GM19468 (cell line): ENCODE data around the gene NRXN3.

Source experiments
- ATAC-seq: cut with Tn5 transposase; IDR thresholded peaks from one replicate; pipeline ENCODE4 v1.9.1; 2021; ENCODE audit warnings: mild to moderate bottlenecking, moderate library complexity, moderate number of reproducible peaks; ENCODE audit not compliant: unreplicated experiment; ENCODE audit errors: extremely low read depth

Gene NRXN3

GRCh38 chr14:78758333-78758732 is 588.2 kb downstream of the NRXN3 start:
- no peak for ATAC-seq

GRCh38 chr14:78762331-78762730 is 592.2 kb downstream of the NRXN3 start:
- no peak for ATAC-seq

DNA sequence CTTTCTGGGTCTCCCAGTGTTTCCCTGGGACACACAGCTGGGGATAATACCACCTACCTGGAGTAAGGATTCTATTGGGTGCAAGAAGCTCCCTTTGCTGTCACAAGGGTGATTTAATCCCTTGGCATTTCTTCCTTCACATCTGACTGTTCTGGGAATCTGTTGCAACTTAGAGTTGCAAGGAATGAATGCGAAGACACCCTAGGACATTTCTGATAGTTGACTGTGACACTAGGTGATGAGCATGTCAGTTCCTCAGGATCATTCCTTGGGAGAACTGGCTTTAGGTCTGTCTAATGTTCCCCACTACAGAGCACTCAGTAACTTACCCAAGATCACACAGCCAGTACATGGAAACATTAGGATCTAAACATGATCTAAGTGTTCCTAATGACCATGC is 593.6 kb downstream of the NRXN3 start:
- ATAC-seq: no peak

DNA sequence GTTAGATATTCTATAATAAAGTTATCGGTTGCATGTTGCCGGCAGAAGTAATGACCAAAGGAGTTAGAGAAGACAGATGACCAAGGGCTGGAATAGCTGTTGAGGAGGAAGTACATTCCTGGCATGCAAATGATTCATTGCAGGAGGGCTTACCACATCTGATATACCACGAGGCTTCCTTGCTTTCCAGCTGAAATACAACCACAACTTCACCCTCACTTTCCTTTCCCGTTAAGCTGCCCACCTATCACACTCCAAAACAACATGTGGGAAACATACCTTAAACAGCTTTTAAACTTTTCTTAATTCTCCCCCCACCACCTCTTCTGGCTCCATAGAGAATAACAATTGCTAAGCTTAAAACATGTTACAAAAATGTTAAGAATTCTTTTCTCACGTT is 594.1 kb downstream of the NRXN3 start:
- no peak for ATAC-seq

DNA sequence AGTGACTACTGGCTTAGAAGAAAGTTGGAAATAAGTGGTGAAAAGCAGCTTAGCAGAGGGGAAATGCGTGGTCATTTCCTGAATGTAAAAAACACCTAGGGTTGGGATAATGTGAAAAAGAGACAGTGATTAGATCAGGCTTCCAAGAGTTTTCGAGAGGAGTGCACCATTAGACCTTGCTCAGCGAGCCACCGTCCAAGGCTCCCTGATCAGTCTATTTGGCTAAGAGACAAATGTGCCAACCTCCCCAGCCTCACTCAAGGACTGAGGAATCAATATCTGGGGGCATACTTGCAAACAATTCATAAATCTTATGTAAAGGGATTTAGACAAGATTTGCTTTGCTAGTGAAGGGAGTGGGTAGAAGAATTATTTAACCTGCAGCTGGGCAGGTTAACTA is 594.5 kb downstream of the NRXN3 start:
- no peak for ATAC-seq

GRCh38 chr14:78767436-78767835 is 597.3 kb downstream of the NRXN3 start:
- no peak for ATAC-seq

DNA sequence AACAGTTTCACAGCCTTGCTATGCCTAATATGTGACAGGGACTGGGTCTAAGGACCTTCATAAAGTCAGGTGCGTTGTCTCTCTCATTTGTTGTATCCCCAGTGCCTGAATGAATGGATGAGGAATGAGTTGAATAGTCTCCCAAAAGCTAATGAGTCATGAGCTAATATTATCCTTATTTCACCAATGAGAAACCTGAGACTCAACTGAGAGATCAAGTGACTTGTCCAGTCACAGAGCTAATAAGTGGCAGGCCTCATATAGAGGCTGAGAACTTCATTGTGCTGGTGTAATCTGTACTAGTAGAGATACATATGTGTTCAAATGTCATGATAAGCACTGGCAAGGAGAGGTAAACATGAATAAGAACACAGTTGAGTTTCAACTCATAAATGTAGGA is 612.4 kb downstream of the NRXN3 start:
- no peak for ATAC-seq

DNA sequence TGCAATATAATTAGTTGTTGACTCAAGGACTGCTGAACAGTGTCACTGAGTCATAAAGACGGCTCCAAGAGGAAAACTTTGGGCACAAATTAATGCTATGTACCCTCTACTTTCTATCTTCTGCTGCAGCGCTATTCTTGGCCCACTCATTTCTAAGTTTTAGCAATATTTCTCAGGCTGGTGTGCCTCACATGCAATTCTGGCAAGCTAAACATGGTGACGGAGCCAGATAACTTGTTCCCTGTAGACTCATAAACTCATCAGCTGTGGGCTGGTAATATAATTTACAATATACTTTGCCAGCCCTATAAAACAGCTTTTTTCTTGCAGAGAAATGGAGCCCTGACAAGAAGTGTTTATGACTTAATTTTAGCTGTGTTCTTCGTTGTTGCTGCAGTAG is 615.1 kb downstream of the NRXN3 start:
- ATAC-seq: no peak

- no peak for ATAC-seq
These were observed 618.5 kb downstream of the NRXN3 start for GRCh38 chr14:78788467-78789360.

- ATAC-seq: no peak
These were observed 620.1 kb downstream of the NRXN3 start for GRCh38 chr14:78790271-78790670.

- ATAC-seq: no peak
These were observed 628.6 kb downstream of the NRXN3 start for GRCh38 chr14:78798757-78799156.

DNA sequence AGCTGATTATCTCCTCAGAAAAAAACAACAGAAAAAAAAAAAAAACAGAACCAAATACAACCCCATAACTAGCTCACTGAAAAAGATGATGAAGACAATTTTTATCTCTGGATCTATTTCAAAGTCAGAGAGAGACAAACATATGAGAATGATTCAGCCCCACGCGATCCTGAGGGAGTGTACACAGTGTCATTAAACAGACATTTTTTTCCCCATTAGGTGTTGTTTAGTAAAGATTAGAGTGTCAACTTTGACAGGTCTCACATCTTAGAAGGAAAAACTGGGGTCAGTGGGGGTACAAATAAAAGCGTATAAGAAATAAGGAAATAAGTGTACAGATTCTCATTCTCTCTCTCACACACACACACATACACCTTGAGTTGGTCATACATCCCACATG is 635.4 kb downstream of the NRXN3 start:
- no peak for ATAC-seq

DNA sequence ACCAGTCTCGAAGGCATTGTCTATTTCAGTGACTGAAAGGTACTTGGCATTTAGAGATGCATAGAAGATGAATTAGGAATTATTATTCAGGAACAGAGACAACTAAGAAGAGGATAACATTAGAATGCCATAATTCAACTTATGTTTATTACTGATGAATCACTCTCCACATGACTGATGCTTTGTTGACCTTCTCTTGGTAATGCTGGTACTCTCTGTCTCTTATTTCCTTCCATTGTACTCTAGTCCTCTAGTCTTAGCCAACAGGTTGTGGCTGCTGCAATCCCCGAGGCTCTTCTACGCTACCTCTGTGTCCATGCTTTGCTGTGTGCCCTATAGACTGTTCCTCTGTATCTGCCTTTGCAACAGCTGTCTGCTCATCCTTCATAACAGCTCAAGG is 652.9 kb downstream of the NRXN3 start:
- ATAC-seq: no peak

GRCh38 chr14:78823516-78823915 is 653.3 kb downstream of the NRXN3 start:
- no peak for ATAC-seq

DNA sequence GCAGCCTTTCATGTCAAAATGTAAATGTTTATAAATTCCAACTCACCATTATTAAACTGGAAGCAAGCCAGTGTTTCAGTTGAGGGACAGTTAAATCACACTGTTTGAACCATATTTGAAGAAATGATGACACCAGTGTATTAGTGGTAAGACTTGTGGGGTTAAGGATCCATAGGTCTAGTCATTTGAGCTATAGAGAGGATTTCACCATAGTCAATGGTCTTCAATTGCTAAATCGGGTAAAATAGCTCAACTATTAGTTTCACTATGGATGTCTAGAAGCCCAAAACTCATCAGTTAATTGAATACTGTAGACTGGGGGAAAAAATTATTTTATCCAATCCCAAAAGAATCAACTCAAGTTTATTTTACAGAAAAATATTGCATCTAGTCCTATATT is 659.1 kb downstream of the NRXN3 start:
- peak; percentile 69 for ATAC-seq

DNA sequence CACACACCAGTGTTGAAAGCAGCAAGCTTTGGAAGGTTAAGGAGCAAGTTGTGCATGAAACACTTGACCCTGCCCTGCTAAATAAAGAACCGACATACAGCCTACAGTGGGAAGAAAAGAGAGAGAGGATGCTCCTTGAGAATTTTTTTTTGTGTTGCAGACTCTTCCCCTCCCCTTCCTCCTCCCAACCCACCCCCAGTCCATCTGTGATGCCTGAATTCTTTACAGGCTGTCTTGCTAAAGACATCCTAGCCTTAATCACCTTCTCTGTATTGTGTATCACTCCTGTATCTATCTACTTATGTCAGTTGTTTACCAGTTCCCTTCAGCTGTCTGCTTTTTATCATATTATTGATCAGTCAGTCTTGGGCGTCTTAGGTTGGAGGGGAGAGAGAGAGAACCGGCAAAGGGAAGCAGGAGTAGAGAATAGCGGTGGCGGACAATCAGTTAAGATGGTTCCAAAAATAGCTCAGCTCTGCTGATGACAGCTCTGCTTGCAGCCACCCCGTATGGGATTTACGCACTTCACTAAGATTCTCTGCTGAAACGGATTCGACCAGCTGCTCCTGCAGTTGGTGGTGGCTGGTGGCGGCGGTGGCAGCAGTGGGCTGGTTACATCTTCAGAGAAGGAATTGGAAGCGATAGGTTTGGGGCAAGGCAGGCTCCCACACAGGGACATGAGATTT is 664.7 kb downstream of the NRXN3 start:
- ATAC-seq: no peak

DNA sequence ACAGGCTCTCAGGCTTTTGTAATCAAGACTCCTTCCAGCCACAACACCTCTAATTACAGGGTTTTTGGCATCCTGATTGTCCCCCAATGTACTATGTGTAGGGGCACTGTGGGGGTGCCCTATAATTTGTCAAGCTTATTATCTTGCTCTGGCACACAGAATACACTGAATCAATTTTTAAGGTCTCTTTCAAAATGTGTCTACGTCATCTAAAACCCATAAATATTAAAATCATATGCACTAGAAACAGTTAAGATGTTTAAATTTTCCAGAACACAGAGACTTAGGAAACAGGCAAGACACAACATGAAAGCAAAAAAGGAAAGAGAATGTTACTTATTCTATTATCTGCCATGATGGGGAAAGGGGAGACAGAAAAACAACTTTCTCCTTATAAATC is 665.7 kb downstream of the NRXN3 start:
- no peak for ATAC-seq

GRCh38 chr14:78836777-78837176 is 666.6 kb downstream of the NRXN3 start:
- ATAC-seq: no peak

- ATAC-seq: no peak
These were observed 668.8 kb downstream of the NRXN3 start for GRCh38 chr14:78838959-78839358.

DNA sequence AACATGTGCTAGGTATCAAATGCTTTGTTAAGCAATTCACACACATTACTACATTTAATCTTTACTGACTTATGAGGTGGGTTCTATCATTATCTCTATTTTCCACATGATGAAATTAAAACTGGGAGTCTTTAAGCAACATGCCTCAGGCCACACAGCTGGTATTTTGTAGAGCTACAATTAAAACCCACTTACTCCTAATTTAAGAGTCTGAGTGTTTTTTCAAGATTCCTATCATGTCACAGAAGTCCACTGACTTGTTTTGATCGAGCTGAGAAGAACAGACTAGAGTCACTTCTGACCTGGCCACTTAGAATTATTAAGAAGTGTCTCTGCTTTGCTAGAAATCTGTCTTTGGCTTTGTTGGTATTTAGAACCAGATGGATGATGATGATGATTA is 670.7 kb downstream of the NRXN3 start:
- no peak for ATAC-seq

- ATAC-seq: no peak
These were observed 677.6 kb downstream of the NRXN3 start for GRCh38 chr14:78847801-78848200.
